KMS-11 (cell line): ENCODE results near the gene FAM171A2.

ENCODE experiments used
- H2AFZ ChIP-seq: fragments of 200-600 bp; sonication (generic); 2 replicates; pipeline ENCODE4 v1.6.1; 2016; ENCODE audit warnings: antibody characterized with exemption, mixed run types, low read depth
- H3K27ac ChIP-seq: fragments of 200-600 bp; sonication (generic); 2 replicates; pipeline ENCODE4 v1.6.1; 2016; ENCODE audit warnings: mild to moderate bottlenecking, mixed run types
- H3K27me3 ChIP-seq: fragments of 200-600 bp; sonication (generic); 2 replicates; pipeline ENCODE4 v1.6.1; 2017; ENCODE audit warnings: mild to moderate bottlenecking, low read depth, mixed run types, moderate library complexity; ENCODE audit not compliant: insufficient read depth
- H3K36me3 ChIP-seq: fragments of 200-600 bp; sonication (generic); 2 replicates; pipeline ENCODE4 v1.6.1; 2017; ENCODE audit warnings: mild to moderate bottlenecking, mixed run types; ENCODE audit not compliant: insufficient read depth
- H3K4me1 ChIP-seq: fragments of 200-600 bp; sonication (generic); 2 replicates; pipeline ENCODE4 v1.6.1; 2016; ENCODE audit warnings: mild to moderate bottlenecking, low read depth, mixed run types; ENCODE audit not compliant: poor library complexity, severe bottlenecking
- H3K4me2 ChIP-seq: fragments of 200-600 bp; sonication (generic); 2 replicates; pipeline ENCODE4 v1.7.0; 2016; ENCODE audit warnings: mild to moderate bottlenecking, mixed run types
- H3K4me3 ChIP-seq: fragments of 200-600 bp; sonication (generic); IDR thresholded peaks from 2 replicates; pipeline ENCODE4 v1.6.1; 2017; ENCODE audit warnings: low read depth, low read length, mixed read lengths; ENCODE audit not compliant: insufficient read depth
- H3K79me2 ChIP-seq: fragments of 200-600 bp; sonication (generic); 2 replicates; pipeline ENCODE4 v1.6.1; 2016; ENCODE audit warnings: low read depth, mixed run types; ENCODE audit not compliant: insufficient read depth
- H3K9ac ChIP-seq: fragments of 200-600 bp; sonication (generic); 2 replicates; pipeline ENCODE4 v1.6.1; 2016; ENCODE audit warnings: mild to moderate bottlenecking, mixed run types
- H4K20me1 ChIP-seq: fragments of 200-600 bp; sonication (generic); 2 replicates; pipeline ENCODE4 v1.6.1; 2016; ENCODE audit warnings: mild to moderate bottlenecking, mixed run types; ENCODE audit not compliant: insufficient read depth
- TF ChIP-seq, protein P1 (sequence below): fragments of 200-600 bp; sonication (generic); conservative IDR thresholded peaks from 2 replicates; pipeline ENCODE4 v1.6.1; 2017; ENCODE audit warnings: low read depth, mild to moderate bottlenecking, antibody characterized with exemption, low read length, moderate library complexity, mixed read lengths

FAM171A2 gene

DNA sequence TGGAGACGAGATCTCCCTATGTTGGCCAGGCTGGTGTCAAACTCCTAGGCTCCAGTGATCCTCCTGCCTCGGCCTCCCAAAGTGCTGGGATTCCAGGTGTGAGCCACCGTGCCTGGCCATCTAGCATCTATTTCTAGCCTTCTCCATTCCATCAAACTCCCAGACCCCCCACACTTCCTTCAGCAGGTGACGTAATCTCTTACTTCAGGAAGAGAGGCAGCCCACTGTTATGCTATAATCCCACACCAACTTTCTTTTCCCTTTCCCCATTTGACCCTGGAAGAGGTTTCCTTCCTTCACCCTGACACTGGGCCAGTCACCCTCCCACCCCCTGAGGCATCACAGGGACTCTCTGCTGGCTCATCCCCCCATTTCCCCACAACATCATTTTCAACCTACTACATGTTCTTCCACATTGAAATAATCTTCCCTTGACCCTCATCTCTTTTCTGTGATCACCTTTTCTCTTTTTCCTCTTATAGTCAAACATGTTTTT is 18.2 kb upstream of the FAM171A2 start:
- H2AFZ ChIP-seq: no peak overlapping the region
- no peaks in the 10 kb centered on the region for H3K36me3 ChIP-seq
- H4K20me1 ChIP-seq: no peaks in the 10 kb centered on the region
- H3K27ac ChIP-seq: no peak overlapping the region
- H3K4me2 ChIP-seq: no peak overlapping the region
- no peak overlapping the region for H3K9ac ChIP-seq
- TF ChIP-seq, protein P1, sequence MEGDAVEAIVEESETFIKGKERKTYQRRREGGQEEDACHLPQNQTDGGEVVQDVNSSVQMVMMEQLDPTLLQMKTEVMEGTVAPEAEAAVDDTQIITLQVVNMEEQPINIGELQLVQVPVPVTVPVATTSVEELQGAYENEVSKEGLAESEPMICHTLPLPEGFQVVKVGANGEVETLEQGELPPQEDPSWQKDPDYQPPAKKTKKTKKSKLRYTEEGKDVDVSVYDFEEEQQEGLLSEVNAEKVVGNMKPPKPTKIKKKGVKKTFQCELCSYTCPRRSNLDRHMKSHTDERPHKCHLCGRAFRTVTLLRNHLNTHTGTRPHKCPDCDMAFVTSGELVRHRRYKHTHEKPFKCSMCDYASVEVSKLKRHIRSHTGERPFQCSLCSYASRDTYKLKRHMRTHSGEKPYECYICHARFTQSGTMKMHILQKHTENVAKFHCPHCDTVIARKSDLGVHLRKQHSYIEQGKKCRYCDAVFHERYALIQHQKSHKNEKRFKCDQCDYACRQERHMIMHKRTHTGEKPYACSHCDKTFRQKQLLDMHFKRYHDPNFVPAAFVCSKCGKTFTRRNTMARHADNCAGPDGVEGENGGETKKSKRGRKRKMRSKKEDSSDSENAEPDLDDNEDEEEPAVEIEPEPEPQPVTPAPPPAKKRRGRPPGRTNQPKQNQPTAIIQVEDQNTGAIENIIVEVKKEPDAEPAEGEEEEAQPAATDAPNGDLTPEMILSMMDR: no peak
- no peak overlapping the region for H3K4me3 ChIP-seq
- H3K79me2 ChIP-seq: no peaks in the 10 kb centered on the region
- peaks cover 46% of the 10 kb centered on the region; the same call in 1 of the 2 replicates for H3K27me3 ChIP-seq
- H3K4me1 ChIP-seq: peaks cover 6% of the 10 kb centered on the region

DNA sequence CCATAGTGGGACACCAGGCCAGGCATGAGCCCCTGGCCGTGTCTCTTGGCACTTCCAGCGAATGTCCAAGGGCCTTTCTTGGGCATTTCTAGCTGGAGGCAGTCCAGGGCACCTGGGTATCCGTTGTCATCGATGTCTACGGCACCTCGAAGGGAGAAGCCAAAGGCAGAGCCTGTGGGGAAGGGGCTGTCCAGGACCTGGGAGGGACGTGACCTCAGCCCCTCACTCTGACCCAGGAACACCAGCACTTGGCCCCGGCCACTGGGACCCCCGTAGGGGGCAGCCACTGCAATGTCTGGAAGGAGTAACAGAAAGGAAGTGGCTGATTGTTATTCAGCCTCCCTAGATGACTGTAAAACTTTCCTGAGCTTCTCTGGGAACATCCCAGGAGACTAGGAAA is 17.1 kb upstream of the FAM171A2 start:
- Histone ChIP-seq H3K4me2 (no peak overlapping the region), H3K27ac (no peak overlapping the region), H3K36me3 (no peaks in the 10 kb centered on the region), H3K4me3 (no peak overlapping the region), H3K27me3 (peaks cover 46% of the 10 kb centered on the region; the same call in 1 of the 2 replicates), H4K20me1 (no peaks in the 10 kb centered on the region), H2AFZ (no peak overlapping the region), H3K79me2 (no peaks in the 10 kb centered on the region), H3K9ac (no peak overlapping the region), H3K4me1 (peaks cover 3% of the 10 kb centered on the region)
- TF ChIP-seq, protein P1: no peak

DNA sequence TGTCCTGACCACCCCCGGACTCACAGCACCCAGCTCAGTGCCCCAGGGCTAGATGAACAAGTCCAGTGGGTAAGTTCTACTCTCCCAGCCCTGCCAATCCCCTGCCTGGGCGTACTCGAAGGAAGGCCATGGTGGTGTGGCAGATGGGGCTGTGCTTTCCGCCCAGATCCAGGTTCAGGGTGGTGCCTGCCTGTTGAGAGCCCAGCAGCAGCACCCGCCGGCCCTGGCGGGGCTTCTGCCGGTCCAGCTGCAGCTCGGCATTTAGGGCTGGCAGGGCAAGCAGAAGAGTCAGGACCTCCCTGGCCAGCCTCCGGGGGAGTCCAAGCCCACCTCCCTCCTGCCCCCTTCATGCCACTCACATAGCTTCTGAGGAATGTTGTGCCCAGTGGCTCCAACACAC is 16.2 kb upstream of the FAM171A2 start:
- H3K4me3 ChIP-seq: no peak overlapping the region
- TF ChIP-seq, protein P1: no peak
- H3K4me1 ChIP-seq: no peaks in the 10 kb centered on the region
- no peaks in the 10 kb centered on the region for H4K20me1 ChIP-seq
- no peak overlapping the region for H2AFZ ChIP-seq
- no peak overlapping the region for H3K27ac ChIP-seq
- H3K36me3 ChIP-seq: no peaks in the 10 kb centered on the region
- no peak overlapping the region for H3K4me2 ChIP-seq
- no peaks in the 10 kb centered on the region for H3K79me2 ChIP-seq
- H3K9ac ChIP-seq: no peak overlapping the region
- peaks cover 46% of the 10 kb centered on the region; the same call in 1 of the 2 replicates for H3K27me3 ChIP-seq

DNA sequence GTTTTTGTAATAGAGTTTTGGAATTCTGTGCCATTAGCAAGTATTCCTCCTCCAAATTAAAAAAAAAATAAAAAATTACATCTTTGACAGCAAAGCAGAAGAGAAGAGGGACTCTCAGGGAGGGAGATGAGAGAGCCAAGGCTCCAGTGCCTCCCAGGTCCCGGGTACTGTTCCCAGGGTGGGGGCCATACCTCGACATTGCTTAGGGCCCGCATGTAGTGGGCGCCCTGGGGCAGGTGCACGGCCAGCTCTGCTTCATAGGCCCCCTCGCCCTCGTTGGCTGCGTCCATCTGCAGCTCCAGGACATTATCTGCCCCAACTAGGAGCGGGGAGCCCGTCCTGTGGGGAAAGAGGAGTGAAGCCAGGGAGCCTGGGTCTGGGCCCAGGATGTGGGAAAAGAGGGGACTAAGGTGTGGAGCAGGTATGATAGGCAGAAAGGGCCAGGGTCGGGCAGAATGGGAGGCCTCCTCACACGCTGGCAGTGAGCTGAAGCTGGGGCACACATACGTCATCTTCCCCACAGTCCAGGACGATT is 14.6 kb upstream of the FAM171A2 start:
- TF ChIP-seq, protein P1: no peak

More for the DNA sequence above, 14.6 kb upstream of the FAM171A2 start:
- H3K79me2 ChIP-seq: no peaks in the 10 kb centered on the region
- H3K4me3 ChIP-seq: no peak overlapping the region
- H2AFZ ChIP-seq: no peak overlapping the region
- H3K36me3 ChIP-seq: no peaks in the 10 kb centered on the region
- no peak overlapping the region for H3K27ac ChIP-seq
- no peak overlapping the region for H3K4me2 ChIP-seq
- peaks cover 44% of the 10 kb centered on the region; the same call in 1 of the 2 replicates for H3K27me3 ChIP-seq
- no peak overlapping the region for H3K9ac ChIP-seq
- H4K20me1 ChIP-seq: no peaks in the 10 kb centered on the region
- no peaks in the 10 kb centered on the region for H3K4me1 ChIP-seq
